ENCODE data around the gene BABAM2.

The BABAM2 gene

DNA sequence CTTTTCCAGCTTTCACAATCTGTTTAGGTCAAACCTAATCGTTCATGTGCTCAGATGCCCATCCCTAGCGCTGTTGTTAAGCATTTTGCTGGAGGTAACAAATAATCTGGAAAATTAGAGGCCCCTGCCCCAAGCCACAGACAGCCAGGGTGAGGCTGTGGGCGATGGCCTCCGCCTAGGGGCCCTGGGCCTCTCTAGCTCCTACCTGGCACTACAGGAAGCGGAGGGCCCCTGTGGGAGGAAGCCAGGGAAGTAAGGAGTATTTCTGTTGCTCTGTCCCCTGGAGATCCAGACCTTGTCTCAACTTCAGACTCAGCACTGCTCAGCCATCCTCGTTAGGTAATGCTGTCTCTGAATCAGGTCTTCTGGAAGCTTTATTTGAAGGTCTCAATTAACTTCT, 489.7 kb downstream of the BABAM2 start:
- no peak for DNase-seq (ENCODE audit: low read depth)
- H3K4me3 ChIP-seq (ENCODE audit: low read depth, low read length), result no peak overlapping the region
- TF ChIP-seq, protein P1, sequence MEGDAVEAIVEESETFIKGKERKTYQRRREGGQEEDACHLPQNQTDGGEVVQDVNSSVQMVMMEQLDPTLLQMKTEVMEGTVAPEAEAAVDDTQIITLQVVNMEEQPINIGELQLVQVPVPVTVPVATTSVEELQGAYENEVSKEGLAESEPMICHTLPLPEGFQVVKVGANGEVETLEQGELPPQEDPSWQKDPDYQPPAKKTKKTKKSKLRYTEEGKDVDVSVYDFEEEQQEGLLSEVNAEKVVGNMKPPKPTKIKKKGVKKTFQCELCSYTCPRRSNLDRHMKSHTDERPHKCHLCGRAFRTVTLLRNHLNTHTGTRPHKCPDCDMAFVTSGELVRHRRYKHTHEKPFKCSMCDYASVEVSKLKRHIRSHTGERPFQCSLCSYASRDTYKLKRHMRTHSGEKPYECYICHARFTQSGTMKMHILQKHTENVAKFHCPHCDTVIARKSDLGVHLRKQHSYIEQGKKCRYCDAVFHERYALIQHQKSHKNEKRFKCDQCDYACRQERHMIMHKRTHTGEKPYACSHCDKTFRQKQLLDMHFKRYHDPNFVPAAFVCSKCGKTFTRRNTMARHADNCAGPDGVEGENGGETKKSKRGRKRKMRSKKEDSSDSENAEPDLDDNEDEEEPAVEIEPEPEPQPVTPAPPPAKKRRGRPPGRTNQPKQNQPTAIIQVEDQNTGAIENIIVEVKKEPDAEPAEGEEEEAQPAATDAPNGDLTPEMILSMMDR (conservative IDR thresholded peaks at IDR 0.05; ENCODE audit: low read depth, low read length), result no peak

DNA sequence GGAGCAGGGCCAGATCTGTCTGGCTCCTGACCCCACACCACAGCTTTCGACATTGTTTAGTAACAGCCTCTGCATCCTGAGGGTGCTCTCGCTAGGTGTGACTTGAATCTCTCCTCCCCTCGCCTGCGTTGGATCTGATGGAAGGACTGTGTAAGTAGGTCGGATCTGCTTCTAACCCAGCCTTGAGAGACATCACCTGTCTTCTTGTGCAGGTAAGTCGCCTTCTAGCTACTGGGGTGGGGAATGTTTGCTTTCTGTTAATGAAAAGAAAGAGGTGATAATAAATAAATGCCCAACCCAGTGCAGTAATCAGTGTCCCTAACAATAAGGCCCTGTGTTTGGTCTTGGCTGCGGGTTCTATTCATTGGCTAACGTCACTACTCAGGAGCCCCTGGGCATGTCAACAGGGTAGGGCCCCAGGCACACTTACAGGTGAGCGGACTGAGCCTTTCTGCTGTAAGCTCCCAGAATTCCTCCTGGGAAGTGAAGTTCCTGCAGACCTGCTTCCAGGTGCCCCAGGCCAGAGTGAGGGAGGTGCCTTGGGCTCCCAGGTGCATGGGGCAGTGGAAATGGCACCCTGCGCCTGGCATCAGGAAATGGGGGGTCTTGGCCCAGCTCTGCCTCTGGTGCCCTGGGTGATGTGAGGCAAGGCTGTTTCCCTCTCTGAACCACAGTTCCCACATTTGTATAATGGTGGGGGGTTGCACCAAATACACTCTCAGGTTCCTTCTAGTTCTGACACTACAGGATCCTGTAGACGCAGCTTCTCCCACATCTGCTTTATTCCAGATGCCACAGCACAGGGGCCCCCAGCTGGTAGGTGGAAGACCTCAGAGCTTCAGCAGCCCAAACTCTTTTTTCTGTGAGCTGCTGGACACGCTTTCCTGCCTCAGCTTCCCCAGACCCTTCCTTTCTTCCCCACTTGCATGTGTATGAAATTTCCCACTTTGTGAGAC, 491.0 kb downstream of the BABAM2 start:
- H3K4me3 ChIP-seq (ENCODE audit: low read depth, low read length), result no peak overlapping the region
- TF ChIP-seq, protein P1 (conservative IDR thresholded peaks at IDR 0.05; ENCODE audit: low read depth, low read length), result no peak

DNA sequence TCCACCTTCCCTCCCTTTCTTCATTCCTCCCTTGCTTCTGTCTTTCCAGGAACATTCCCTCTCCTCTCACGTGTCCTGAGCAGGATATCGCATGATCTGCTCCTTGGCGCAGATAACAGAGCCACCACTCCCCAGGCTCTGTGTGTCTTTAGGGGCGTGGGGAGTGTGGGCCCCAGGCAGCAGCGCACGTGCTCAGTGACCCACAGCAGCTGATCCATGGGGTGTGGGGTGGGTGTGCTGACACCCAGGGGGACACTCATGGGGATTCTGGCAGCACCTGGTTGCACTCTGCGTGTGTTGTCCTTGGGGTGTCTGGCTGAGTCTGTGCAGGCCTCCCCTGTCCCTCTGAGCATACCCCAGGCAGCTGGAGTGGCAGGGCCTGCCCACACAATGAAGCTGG, 492.2 kb downstream of the BABAM2 start:
- DNase-seq (ENCODE audit: low read depth), result no peak
- TF ChIP-seq, protein P1 (conservative IDR thresholded peaks at IDR 0.05; ENCODE audit: low read depth, low read length), result no peak
- no peak overlapping the region for H3K4me3 ChIP-seq (ENCODE audit: low read depth, low read length)

More for the DNA sequence above, 491.0 kb downstream of the BABAM2 start:
- DNase-seq (ENCODE audit: low read depth), result no peak

DNA sequence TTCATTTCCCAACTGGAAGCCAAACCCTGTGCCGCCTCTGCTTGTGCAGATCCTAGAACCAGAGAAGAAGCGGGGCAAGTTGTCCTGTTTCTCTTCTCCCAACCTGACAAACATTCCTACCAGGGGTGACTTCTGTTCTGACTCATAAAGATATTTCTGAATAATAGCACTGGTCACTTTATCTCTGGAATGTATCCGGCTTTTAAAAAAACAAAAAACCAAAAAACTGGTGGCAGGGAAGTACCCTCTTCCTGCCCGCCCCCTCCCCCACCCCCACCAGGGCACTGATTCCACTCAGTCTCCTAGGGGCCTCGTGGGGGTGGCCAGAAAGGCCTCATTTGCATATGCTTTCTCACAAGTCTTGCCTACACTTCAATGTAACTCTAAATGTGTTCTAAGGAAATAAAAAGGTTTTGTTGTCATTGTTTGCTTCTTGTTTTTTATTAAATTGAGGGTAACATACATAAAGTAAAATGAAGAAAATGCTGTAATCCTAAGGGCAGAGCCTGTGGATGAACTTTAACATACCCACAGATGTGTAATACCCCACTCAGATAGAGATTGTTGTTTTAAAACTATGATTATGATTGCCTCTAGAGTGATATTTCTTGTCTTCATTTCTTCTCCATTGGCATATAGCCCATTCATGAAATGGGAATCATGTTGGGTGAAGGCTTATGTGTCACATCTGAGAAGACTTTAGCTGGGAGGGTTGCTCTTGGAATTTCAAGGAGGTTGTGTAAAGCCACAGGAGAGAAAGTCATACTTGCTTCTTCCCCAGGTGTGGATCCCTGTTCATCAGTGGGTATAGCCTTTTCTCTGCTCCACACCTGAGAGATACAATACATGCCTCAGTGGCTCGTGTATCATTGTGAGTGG, 496.8 kb downstream of the BABAM2 start:
- DNase-seq (ENCODE audit: low read depth), result peak; percentile 43
- TF ChIP-seq, protein P1 (conservative IDR thresholded peaks at IDR 0.05; ENCODE audit: low read depth, low read length), result no peak

More for the DNA sequence above, 496.8 kb downstream of the BABAM2 start:
- no peak overlapping the region for H3K4me3 ChIP-seq (ENCODE audit: low read depth, low read length)
